C4-2B (cell line): ENCODE measurements around the gene SAP30BP.

ENCODE experiments used
- ZFX ChIP-seq: fragments of 450-650 bp; IDR thresholded peaks from 2 replicates; pipeline ENCODE4 v1.6.1; 2017
- TF ChIP-seq, protein P1 (sequence below): fragments of 450-650 bp; conservative IDR thresholded peaks from 2 replicates; pipeline ENCODE4 v1.5.1; 2017; ENCODE audit warnings: mild to moderate bottlenecking

GRCh38 chr17:75703591-75703990 lies 36.5 kb downstream of the SAP30BP start:
- TF ChIP-seq, protein P1, sequence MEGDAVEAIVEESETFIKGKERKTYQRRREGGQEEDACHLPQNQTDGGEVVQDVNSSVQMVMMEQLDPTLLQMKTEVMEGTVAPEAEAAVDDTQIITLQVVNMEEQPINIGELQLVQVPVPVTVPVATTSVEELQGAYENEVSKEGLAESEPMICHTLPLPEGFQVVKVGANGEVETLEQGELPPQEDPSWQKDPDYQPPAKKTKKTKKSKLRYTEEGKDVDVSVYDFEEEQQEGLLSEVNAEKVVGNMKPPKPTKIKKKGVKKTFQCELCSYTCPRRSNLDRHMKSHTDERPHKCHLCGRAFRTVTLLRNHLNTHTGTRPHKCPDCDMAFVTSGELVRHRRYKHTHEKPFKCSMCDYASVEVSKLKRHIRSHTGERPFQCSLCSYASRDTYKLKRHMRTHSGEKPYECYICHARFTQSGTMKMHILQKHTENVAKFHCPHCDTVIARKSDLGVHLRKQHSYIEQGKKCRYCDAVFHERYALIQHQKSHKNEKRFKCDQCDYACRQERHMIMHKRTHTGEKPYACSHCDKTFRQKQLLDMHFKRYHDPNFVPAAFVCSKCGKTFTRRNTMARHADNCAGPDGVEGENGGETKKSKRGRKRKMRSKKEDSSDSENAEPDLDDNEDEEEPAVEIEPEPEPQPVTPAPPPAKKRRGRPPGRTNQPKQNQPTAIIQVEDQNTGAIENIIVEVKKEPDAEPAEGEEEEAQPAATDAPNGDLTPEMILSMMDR, result no peak
- TF ChIP-seq ZFX, result no peak
